GM21529 (cell line): ENCODE results near the gene CASTOR1.

Experiments
- ATAC-seq: cut with Tn5 transposase; IDR thresholded peaks from one replicate; pipeline ENCODE4 v1.9.1; 2021; ENCODE audit not compliant: unreplicated experiment

Gene CASTOR1

GRCh38 chr22:30286331-30286730, 3.0 kb downstream of the CASTOR1 start:
- no peak for ATAC-seq

GRCh38 chr22:30285846-30286200, 3.5 kb downstream of the CASTOR1 start:
- no peak for ATAC-seq

- ATAC-seq, result no peak
Observed at GRCh38 chr22:30285176-30285845, 4.0 kb downstream of the CASTOR1 start.

DNA sequence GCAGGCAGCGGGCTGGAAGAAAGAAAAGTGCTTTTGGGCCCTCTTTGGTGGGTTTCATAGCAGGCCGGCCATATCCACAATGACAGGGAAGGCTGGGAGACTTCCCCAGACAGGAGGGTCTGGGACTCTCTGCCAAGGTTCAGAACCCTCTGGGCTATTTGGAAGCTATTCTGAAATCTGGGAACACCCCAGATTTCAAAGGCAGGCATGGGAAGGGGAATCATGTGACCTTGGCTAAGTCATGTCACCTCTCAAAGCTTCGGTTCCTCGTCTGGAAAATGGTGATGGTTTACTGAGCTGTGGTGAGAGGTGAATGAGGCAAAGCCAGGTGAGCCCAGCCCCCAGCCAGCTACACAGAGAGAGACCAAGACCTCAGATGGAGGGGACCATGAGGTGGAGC, 4.6 kb downstream of the CASTOR1 start:
- no peak for ATAC-seq

- no peak for ATAC-seq
Observed at GRCh38 chr22:30284172-30284571, 5.1 kb downstream of the CASTOR1 start.

DNA sequence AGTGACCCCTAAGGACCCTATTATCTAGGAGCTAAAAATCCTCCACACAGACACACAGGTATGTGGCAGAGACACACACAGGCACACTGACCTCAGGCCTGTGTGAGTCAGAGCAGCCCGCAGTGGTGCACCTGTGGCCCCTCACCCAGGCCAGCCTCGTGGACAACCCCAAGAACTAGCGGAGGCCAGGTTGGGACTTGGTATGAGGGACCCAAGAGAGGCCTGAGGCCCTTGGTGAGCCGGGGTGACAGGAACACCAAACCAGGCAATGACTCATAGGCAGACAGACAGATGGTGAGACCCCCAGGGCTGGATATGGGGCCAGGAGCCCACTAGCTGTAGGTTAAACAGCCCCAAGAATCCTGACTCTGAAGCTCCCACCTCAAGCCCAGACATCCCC, 6.0 kb downstream of the CASTOR1 start:
- no peak for ATAC-seq

- ATAC-seq, result no peak
Observed at GRCh38 chr22:30282616-30283046, 6.7 kb downstream of the CASTOR1 start.

DNA sequence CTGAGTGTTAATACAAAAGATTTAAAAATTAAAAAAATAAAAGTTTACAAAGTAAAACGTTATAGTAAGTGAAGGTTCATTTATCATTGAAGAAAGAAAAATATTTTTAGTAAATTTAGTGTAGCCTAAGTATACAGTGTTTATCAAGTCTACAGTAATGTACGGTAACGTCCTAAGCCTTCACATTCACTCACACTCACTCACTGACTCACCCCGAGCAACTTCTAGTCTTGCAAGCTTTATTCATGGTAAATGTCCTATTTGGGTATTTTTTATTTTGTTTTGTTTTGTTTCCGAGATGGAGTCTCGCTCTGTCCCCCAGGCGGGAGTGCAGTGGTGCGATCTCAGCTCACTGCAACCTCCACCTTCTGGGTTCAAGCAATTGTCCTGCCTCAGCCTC, 8.8 kb downstream of the CASTOR1 start:
- ATAC-seq, result no peak

- ATAC-seq, result no peak
Observed at GRCh38 chr22:30279932-30280331, 9.4 kb downstream of the CASTOR1 start.

- ATAC-seq, result no peak
Observed at GRCh38 chr22:30279046-30279788, 10.1 kb downstream of the CASTOR1 start.

GRCh38 chr22:30277547-30278344, 11.6 kb downstream of the CASTOR1 start:
- no peak for ATAC-seq

- ATAC-seq, result no peak
Observed at GRCh38 chr22:30276039-30276438, 13.3 kb downstream of the CASTOR1 start.

DNA sequence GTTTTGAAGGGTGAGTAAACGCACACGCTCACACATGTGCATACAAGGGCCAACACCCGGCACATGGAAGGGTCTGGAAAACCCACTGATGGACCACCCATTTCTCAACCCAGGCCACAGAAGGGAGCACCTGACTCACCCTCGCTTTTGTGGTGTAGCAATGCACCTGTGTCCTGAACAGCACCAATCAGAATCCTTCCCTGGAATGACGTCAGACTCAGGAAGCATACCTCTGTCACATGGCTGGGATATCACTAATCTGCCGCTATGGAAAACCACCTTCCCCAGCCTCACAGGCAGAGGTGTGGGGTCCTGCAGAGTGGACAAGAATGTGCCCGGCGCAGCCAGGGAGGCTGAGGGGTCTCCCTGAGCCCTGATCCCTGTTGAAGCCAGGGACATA, 13.7 kb downstream of the CASTOR1 start:
- no peak for ATAC-seq

- ATAC-seq, result no peak
Observed at GRCh38 chr22:30274437-30274812, 14.9 kb downstream of the CASTOR1 start.

GRCh38 chr22:30273711-30274436, 15.4 kb downstream of the CASTOR1 start:
- ATAC-seq, result no peak

- no peak for ATAC-seq
Observed at GRCh38 chr22:30272781-30273601, 16.3 kb downstream of the CASTOR1 start.

GRCh38 chr22:30270832-30271231, 18.5 kb downstream of the CASTOR1 start:
- no peak for ATAC-seq

DNA sequence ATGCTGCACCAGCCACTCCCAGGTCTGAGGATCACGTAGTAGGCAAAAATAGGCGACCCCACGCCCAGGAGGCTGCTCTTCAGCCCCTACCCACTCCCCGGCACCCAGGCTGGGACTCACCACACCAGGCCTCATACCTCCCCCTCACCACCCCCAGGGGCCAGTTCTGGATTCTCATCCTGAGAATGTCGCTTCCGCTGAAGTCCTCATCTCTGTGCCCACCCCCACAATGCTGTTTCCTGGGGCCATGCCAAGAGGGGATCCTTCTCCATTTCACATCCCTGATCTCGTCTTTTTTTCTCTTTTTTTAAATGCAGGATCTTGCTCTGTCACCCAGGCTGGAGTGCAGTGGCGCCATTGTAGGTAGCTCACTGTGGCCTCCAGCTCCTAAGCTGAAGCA, 21.0 kb downstream of the CASTOR1 start:
- no peak for ATAC-seq

DNA sequence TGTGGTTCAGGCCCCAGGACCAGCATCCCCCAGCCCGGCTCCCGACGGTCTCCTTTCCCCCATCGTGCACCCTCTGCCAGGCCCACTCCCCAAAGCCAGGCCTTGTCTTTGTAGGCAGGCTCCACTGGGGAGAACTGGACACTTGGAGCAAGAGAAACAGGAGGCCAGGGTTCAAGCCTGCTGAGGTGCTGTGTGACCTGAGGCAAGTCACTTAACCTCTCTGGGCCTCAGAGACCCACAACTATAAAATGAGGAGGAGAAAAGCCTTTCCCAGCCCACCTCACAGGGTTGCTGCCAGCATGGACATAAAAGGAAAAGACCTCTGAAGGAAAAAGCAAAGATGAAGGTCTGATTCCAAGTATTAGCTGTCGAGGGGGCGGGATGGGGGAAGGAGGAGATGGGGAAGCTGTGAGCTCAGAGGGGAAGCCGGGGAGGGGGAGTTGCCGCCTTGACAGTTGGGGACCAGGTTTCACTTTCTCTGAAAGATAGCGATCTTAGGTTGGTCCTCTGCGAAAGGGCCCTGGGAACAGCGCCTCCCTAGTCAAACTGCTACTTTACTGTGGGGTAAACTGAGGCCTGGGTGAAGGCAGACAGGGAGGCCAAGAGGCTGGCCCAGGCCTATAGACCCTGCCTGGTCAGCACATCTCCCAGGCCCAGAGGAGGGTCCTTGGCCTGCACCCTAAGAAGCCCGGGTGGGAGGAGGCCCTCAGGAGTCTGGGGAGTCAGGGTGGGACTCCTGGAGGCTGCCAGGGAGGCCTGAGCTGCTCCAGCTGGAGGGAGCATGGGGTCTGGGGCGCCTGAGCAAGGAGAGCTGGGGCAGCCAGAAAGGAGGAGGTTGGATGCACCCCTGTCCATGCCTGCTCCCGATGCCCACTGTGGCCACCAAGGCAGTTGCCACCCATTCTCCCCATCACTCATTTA, 21.7 kb downstream of the CASTOR1 start:
- no peak for ATAC-seq
